Skeletal muscle tissue (tissue), 4 donors: Measurements from ENCODE around the gene RNPS1. TPM values are rescaled to one million over a fixed set of nuclear protein-coding genes. Genes with fewer than 3 reads are reported as not detected.

Experiments used
- H3K27ac ChIP-seq: one replicate; pipeline ENCODE4 v1.7.0; 2013; ENCODE audit warnings: mild to moderate bottlenecking, low read depth, low read length, inconsistent platforms
- H3K27me3 ChIP-seq, 3 donors: one replicate each; pipeline ENCODE4 v1.7.0; 2013; ENCODE audit warnings: low read length in 3 of 3; ENCODE audit not compliant: control insufficient read depth in 3 of 3, insufficient read depth in 3 of 3
- H3K36me3 ChIP-seq, 3 donors: one replicate each; pipeline ENCODE4 v1.7.0; 2013; ENCODE audit warnings: low read length in 3 of 3; ENCODE audit not compliant: control insufficient read depth in 3 of 3, insufficient read depth in 3 of 3
- H3K4me1 ChIP-seq, 3 donors: one replicate each; pipeline ENCODE4 v1.7.0; 2013; ENCODE audit warnings: low read length in 3 of 3, mild to moderate bottlenecking in 3 of 3; ENCODE audit not compliant: control insufficient read depth in 3 of 3, insufficient read depth in 3 of 3
- H3K4me3 ChIP-seq, 3 donors: one replicate each; pipeline ENCODE4 v1.7.0; 2013; ENCODE audit warnings: low read length in 3 of 3
- H3K9ac ChIP-seq, 3 donors: one replicate each; pipeline ENCODE4 v1.7.0; 2013; ENCODE audit warnings: low read length in 3 of 3, mild to moderate bottlenecking in 3 of 3, moderate library complexity in 2 of 3, low read depth in 1 of 3
- H3K9me3 ChIP-seq, 3 donors: one replicate each; pipeline ENCODE4 v1.7.0; 2013; ENCODE audit warnings: low read length in 3 of 3; ENCODE audit not compliant: control insufficient read depth in 3 of 3
- total RNA-seq: library from RNA; depleted of rRNA; stranded (reverse); fragments of >200 nt; gene quantifications from one replicate; pipeline ENCODE4 v1.2.3, GENCODE V29; 2014
- donor health status: Osteomylitis.

Gene RNPS1
- total RNA-seq, 1 donor from 2014 or later = 42.3 TPM

- Histone ChIP-seq H3K27me3 (no peaks in the 10 kb centered on the region), H3K4me3 (no peak overlapping the region), H3K27ac (no peak overlapping the region), H3K9me3 (no peaks in the 10 kb centered on the region), H3K4me1 (no peaks in the 10 kb centered on the region), H3K36me3 (peaks cover 15 to 42% (median 29%) of the 10 kb centered on the region in 3 donors), H3K9ac (no peak overlapping the region)
These were observed 15.1 kb upstream of the RNPS1 start for GRCh38 chr16:2282866-2283555.

- H3K9me3 ChIP-seq = no peaks in the 10 kb centered on the region
- peaks cover 15 to 43% (median 29%) of the 10 kb centered on the region in 3 donors for H3K36me3 ChIP-seq
- H3K9ac ChIP-seq = no peak overlapping the region
- H3K4me3 ChIP-seq = no peak overlapping the region
- no peak overlapping the region for H3K27ac ChIP-seq
- no peaks in the 10 kb centered on the region for H3K27me3 ChIP-seq
- no peaks in the 10 kb centered on the region for H3K4me1 ChIP-seq
These were observed 14.3 kb upstream of the RNPS1 start for GRCh38 chr16:2282262-2282661.

- Histone ChIP-seq H3K36me3 (peaks cover 12 to 37% (median 24%) of the 10 kb centered on the region in 3 donors), H3K9me3 (no peaks in the 10 kb centered on the region), H3K27me3 (no peaks in the 10 kb centered on the region)
These were observed 13.1 kb upstream of the RNPS1 start for GRCh38 chr16:2280981-2281542.

GRCh38 chr16:2280461-2280860 lies 12.5 kb upstream of the RNPS1 start:
- no peaks in the 10 kb centered on the region for H3K9me3 ChIP-seq
- peaks cover 11 to 38% (median 24%) of the 10 kb centered on the region in 3 donors for H3K36me3 ChIP-seq

More at GRCh38 chr16:2280981-2281542, 13.1 kb upstream of the RNPS1 start:
- H3K4me1 ChIP-seq = peaks cover 8 to 9% (median 8%) of the 10 kb centered on the region in 3 donors
- no peak overlapping the region for H3K9ac ChIP-seq
- H3K4me3 ChIP-seq = no peak overlapping the region
- no peak overlapping the region for H3K27ac ChIP-seq

GRCh38 chr16:2278956-2279800 lies 11.3 kb upstream of the RNPS1 start:
- no peak overlapping the region for H3K4me3 ChIP-seq
- no peaks in the 10 kb centered on the region for H3K9me3 ChIP-seq
- peaks cover 7 to 29% (median 16%) of the 10 kb centered on the region in 3 donors for H3K36me3 ChIP-seq
- no peaks in the 10 kb centered on the region for H3K27me3 ChIP-seq
- no peak overlapping the region for H3K9ac ChIP-seq
- H3K4me1 ChIP-seq = peaks cover 11 to 15% (median 13%) of the 10 kb centered on the region in 3 donors
- no peak overlapping the region for H3K27ac ChIP-seq

More at GRCh38 chr16:2280461-2280860, 12.5 kb upstream of the RNPS1 start:
- no peak overlapping the region for H3K27ac ChIP-seq
- no peak overlapping the region for H3K4me3 ChIP-seq
- no peaks in the 10 kb centered on the region for H3K27me3 ChIP-seq
- peaks cover 11 to 15% (median 13%) of the 10 kb centered on the region in 3 donors for H3K4me1 ChIP-seq
- no peak overlapping the region for H3K9ac ChIP-seq

- H3K27ac ChIP-seq = no peak overlapping the region
- H3K9ac ChIP-seq = no peak overlapping the region
- peaks cover 11 to 15% (median 13%) of the 10 kb centered on the region in 3 donors for H3K4me1 ChIP-seq
- no peaks in the 10 kb centered on the region for H3K9me3 ChIP-seq
- H3K36me3 ChIP-seq = peaks cover 7 to 20% (median 8%) of the 10 kb centered on the region in 3 donors
- H3K27me3 ChIP-seq = no peaks in the 10 kb centered on the region
- H3K4me3 ChIP-seq = no peak overlapping the region
These were observed 10.3 kb upstream of the RNPS1 start for GRCh38 chr16:2278272-2278608.

GRCh38 chr16:2277466-2278271 lies 9.7 kb upstream of the RNPS1 start:
- Histone ChIP-seq H3K9ac (no peak overlapping the region), H3K36me3 (peaks cover 7 to 20% (median 8%) of the 10 kb centered on the region in 3 donors), H3K27me3 (no peaks in the 10 kb centered on the region), H3K4me1 (peaks cover 11 to 15% (median 13%) of the 10 kb centered on the region in 3 donors), H3K4me3 (no peak overlapping the region), H3K9me3 (no peaks in the 10 kb centered on the region), H3K27ac (no peak overlapping the region)

- no peak overlapping the region for H3K9ac ChIP-seq
- H3K27ac ChIP-seq = no peak overlapping the region
- no peaks in the 10 kb centered on the region for H3K9me3 ChIP-seq
- H3K27me3 ChIP-seq = no peaks in the 10 kb centered on the region
- H3K36me3 ChIP-seq = peaks cover 7 to 20% (median 8%) of the 10 kb centered on the region in 3 donors
- no peak overlapping the region for H3K4me3 ChIP-seq
- peaks cover 11 to 19% (median 15%) of the 10 kb centered on the region in 3 donors for H3K4me1 ChIP-seq
These were observed 8.7 kb upstream of the RNPS1 start for GRCh38 chr16:2276368-2277195.
